GM23338 (cell line): ENCODE measurements around the gene AGAP5. TPM values are rescaled to one million over a fixed set of nuclear protein-coding genes. Genes with fewer than 3 reads are reported as not detected.
A peak's percentile ranks its signal among the peaks of the same experiment; 100 is the strongest.

ENCODE experiments used
- ATAC-seq: fragments of 200-7000 bp; cut with Tn5 transposase; 3 replicates; pipeline ENCODE4 v1.9.1; 2020
- DNase-seq: peaks from one replicate; pipeline ENCODE4 v3.0.0-alpha.2; 2015; ENCODE audit warnings: low spot score
- H2AFZ ChIP-seq: fragments of 200-600 bp; sonication (generic); 2 replicates; pipeline ENCODE4 v1.8.0; 2016; ENCODE audit warnings: antibody characterized with exemption, mild to moderate bottlenecking, moderate library complexity
- H3F3A ChIP-seq: fragments of 200-600 bp; sonication (generic); replicated peaks from 2 replicates; pipeline ENCODE4 v1.8.0; 2017; ENCODE audit warnings: antibody characterized with exemption, mixed run types, low read depth
- H3K27ac ChIP-seq: fragments of 200-600 bp; sonication (generic); 2 replicates; pipeline ENCODE4 v1.6.1; 2016; ENCODE audit warnings: low read depth
- H3K27me3 ChIP-seq: fragments of 200-600 bp; sonication (generic); 2 replicates; pipeline ENCODE4 v1.8.0; 2016; ENCODE audit warnings: mild to moderate bottlenecking, mixed run types, moderate library complexity; ENCODE audit not compliant: insufficient read depth
- H3K36me3 ChIP-seq: fragments of 200-600 bp; sonication (generic); 2 replicates; pipeline ENCODE4 v1.8.0; 2016; ENCODE audit warnings: mild to moderate bottlenecking; ENCODE audit not compliant: insufficient read depth
- H3K4me1 ChIP-seq: fragments of 200-600 bp; sonication (generic); 2 replicates; pipeline ENCODE4 v1.8.0; 2016; ENCODE audit warnings: mild to moderate bottlenecking, moderate library complexity; ENCODE audit not compliant: insufficient read depth
- H3K4me2 ChIP-seq: fragments of 200-600 bp; sonication (generic); 2 replicates; pipeline ENCODE4 v1.7.1; 2017; ENCODE audit warnings: mixed run types
- H3K4me3 ChIP-seq: fragments of 200-600 bp; sonication (generic); 2 replicates; pipeline ENCODE4 v1.6.1; 2016; ENCODE audit warnings: mixed run types
- H3K79me2 ChIP-seq: fragments of 200-600 bp; sonication (generic); replicated peaks from 2 replicates; pipeline ENCODE4 v1.8.0; 2017; ENCODE audit warnings: mild to moderate bottlenecking; ENCODE audit not compliant: insufficient read depth
- H3K9me2 ChIP-seq: fragments of 200-600 bp; sonication (generic); 2 replicates; pipeline ENCODE4 v1.8.0; 2017; ENCODE audit not compliant: insufficient read depth
- H4K20me1 ChIP-seq: fragments of 200-600 bp; sonication (generic); replicated peaks from 2 replicates; pipeline ENCODE4 v1.8.0; 2017; ENCODE audit warnings: mild to moderate bottlenecking; ENCODE audit not compliant: insufficient read depth
- H3K27ac Mint-ChIP-seq: 2 replicates; pipeline ENCODE4 v1.8.0; 2020; ENCODE audit warnings: inconsistent platforms, mild to moderate bottlenecking, moderate library complexity, mixed read lengths
- H3K27me3 Mint-ChIP-seq: 3 replicates; pipeline ENCODE4 v1.8.0; 2022; ENCODE audit warnings: low read depth, mild to moderate bottlenecking, moderate library complexity, mixed read lengths, inconsistent platforms; ENCODE audit not compliant: insufficient read depth, poor library complexity
- H3K36me3 Mint-ChIP-seq: 3 replicates; pipeline ENCODE4 v1.8.0; 2021; ENCODE audit warnings: low read depth, mild to moderate bottlenecking, inconsistent platforms, moderate library complexity, mixed read lengths
- H3K4me1 Mint-ChIP-seq: 3 replicates; pipeline ENCODE4 v1.8.0; 2020; ENCODE audit warnings: mild to moderate bottlenecking, inconsistent platforms, mixed read lengths
- H3K4me3 Mint-ChIP-seq: 3 replicates; pipeline ENCODE4 v1.8.0; 2021; ENCODE audit warnings: moderate library complexity, mild to moderate bottlenecking, inconsistent platforms, mixed read lengths
- H3K9me3 Mint-ChIP-seq: 3 replicates; pipeline ENCODE4 v1.8.0; 2020; ENCODE audit warnings: moderate library complexity, mild to moderate bottlenecking, inconsistent platforms, mixed read lengths
- CREB1 ChIP-seq: fragments of 250-450 bp; sonication (Bioruptor Pico); IDR thresholded peaks from 2 replicates; pipeline ENCODE4 v1.5.0; 2020; ENCODE audit warnings: low read depth, mild to moderate bottlenecking, moderate library complexity
- ETS1 ChIP-seq: IDR thresholded peaks from 2 replicates; pipeline ENCODE4 v1.6.1; 2016; ENCODE audit warnings: antibody characterized with exemption
- EZH2 ChIP-seq: fragments of 200-600 bp; sonication (generic); IDR thresholded peaks from one replicate; pipeline ENCODE4 v1.8.0; 2017; ENCODE audit warnings: antibody characterized with exemption, mild to moderate bottlenecking, low read depth; ENCODE audit not compliant: unreplicated experiment
- EZH2phosphoT487 ChIP-seq: fragments of 200-600 bp; sonication (generic); IDR thresholded peaks from one replicate; pipeline ENCODE4 v1.8.1; 2018; ENCODE audit warnings: antibody characterized with exemption; ENCODE audit not compliant: unreplicated experiment
- JUNB ChIP-seq: IDR thresholded peaks from one replicate; pipeline ENCODE4 v1.6.1; 2016; ENCODE audit warnings: antibody characterized with exemption; ENCODE audit not compliant: unreplicated experiment
- NANOG ChIP-seq: IDR thresholded peaks from 2 replicates; pipeline ENCODE4 v1.6.1; 2016; ENCODE audit warnings: antibody characterized with exemption, borderline replicate concordance
- POLR2AphosphoS5 ChIP-seq: IDR thresholded peaks from 2 replicates; pipeline ENCODE4 v1.6.1; 2016; ENCODE audit warnings: antibody characterized with exemption, low read depth
- STAT1 ChIP-seq: IDR thresholded peaks from one replicate; pipeline ENCODE4 v1.6.1; 2016; ENCODE audit warnings: antibody characterized with exemption; ENCODE audit not compliant: unreplicated experiment
- ZNF114 ChIP-seq: fragments of 250-450 bp; sonication (Bioruptor Pico); IDR thresholded peaks from 2 replicates; pipeline ENCODE4 v1.5.0; 2020; ENCODE audit warnings: mild to moderate bottlenecking, moderate library complexity
- ZNF331 ChIP-seq: fragments of 250-450 bp; sonication (Bioruptor Pico); IDR thresholded peaks from 2 replicates; pipeline ENCODE4 v1.5.0; 2020; ENCODE audit warnings: low read depth, mild to moderate bottlenecking, moderate library complexity
- ZNF462 ChIP-seq: fragments of 250-450 bp; sonication (Bioruptor Pico); IDR thresholded peaks from 2 replicates; pipeline ENCODE4 v1.5.0; 2020; ENCODE audit warnings: mild to moderate bottlenecking, moderate library complexity
- polyA plus RNA-seq: library from polyadenylated mRNA; unstranded; fragments of >200 nt; fragmentation: Nextera tagmentation; extraction: Ambion mirVana; gene quantifications from 2 replicates; pipeline ENCODE4 v1.2.1, GENCODE V29; 2016
- total RNA-seq: library from RNA; depleted of rRNA; stranded (reverse); fragments of >200 nt; shearing (Covaris generic); gene quantifications from 2 replicates; pipeline ENCODE4 v1.2.3, GENCODE V29; 2014
- TF ChIP-seq, protein P1 (sequence below): IDR thresholded peaks from one replicate; pipeline ENCODE4 v1.6.1; 2018; ENCODE audit warnings: antibody characterized with exemption; ENCODE audit not compliant: unreplicated experiment

Gene AGAP5
- total and polyA plus RNA-seq, 2 experiments from 2014 or later: 5.0 to 5.3 TPM

DNA sequence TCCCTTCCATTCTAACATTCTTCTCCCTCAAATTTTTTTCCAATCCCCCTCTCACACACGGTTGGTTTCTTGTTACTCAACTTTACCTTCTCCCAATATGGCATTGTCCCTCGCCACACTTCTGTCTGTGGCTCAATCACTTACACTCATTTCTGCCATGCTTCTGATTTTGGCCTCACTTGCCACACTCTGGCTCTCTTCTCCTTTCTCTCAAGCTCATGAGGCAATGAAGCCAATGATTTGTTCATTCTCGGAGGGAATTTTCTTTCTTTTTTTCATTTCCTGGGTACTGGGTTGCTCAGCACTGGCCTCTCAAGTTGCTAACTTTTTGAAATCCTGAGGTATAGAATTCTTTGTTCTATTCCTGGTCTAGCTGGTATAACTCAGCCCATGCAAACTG, 52.7 kb downstream of the AGAP5 start (continued):
- TF ChIP-seq ETS1: no peak
- TF ChIP-seq, protein P1, sequence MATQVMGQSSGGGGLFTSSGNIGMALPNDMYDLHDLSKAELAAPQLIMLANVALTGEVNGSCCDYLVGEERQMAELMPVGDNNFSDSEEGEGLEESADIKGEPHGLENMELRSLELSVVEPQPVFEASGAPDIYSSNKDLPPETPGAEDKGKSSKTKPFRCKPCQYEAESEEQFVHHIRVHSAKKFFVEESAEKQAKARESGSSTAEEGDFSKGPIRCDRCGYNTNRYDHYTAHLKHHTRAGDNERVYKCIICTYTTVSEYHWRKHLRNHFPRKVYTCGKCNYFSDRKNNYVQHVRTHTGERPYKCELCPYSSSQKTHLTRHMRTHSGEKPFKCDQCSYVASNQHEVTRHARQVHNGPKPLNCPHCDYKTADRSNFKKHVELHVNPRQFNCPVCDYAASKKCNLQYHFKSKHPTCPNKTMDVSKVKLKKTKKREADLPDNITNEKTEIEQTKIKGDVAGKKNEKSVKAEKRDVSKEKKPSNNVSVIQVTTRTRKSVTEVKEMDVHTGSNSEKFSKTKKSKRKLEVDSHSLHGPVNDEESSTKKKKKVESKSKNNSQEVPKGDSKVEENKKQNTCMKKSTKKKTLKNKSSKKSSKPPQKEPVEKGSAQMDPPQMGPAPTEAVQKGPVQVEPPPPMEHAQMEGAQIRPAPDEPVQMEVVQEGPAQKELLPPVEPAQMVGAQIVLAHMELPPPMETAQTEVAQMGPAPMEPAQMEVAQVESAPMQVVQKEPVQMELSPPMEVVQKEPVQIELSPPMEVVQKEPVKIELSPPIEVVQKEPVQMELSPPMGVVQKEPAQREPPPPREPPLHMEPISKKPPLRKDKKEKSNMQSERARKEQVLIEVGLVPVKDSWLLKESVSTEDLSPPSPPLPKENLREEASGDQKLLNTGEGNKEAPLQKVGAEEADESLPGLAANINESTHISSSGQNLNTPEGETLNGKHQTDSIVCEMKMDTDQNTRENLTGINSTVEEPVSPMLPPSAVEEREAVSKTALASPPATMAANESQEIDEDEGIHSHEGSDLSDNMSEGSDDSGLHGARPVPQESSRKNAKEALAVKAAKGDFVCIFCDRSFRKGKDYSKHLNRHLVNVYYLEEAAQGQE: no peak

DNA sequence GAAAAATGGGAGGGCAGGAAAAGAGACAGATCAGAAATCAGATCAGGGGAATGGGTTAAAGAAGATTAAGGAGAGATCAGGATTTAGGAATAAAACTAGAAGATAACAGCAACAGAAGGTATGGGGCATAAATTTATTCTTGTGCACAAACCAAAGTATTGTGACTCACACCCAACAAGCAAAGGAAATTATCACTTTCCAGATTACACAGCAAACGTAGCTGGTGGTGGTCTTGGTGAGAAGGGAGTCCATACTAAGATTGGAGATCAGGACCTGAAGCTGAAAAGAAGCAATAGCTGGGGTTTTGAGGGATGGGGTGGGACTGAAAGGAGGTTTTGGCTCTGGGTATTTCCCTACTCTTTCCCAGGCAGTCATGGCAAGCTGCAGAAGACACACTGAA, 53.1 kb downstream of the AGAP5 start:
- no peak overlapping the region for H3K4me3 Mint-ChIP-seq
- no peak overlapping the region for H3K4me2 ChIP-seq
- H3K27me3 Mint-ChIP-seq: peaks cover 18% of the 10 kb centered on the region
- no peaks in the 10 kb centered on the region; the same call in 2 of the 3 replicates for H3K36me3 Mint-ChIP-seq
- H3K27me3 ChIP-seq: no peaks in the 10 kb centered on the region
- ATAC-seq (no peak), DNase-seq (no peak)
- peaks cover 6% of the 10 kb centered on the region; the same call in 1 of the 2 replicates for H3F3A ChIP-seq
- H3K36me3 ChIP-seq: no peaks in the 10 kb centered on the region
- H3K27ac ChIP-seq: no peak overlapping the region
- H3K9me2 ChIP-seq: no peaks in the 10 kb centered on the region
- no peak overlapping the region for H3K4me3 ChIP-seq
- H2AFZ ChIP-seq: peak overlapping the region; percentile 64; the same call in 1 of the 2 replicates
- peaks cover 9% of the 10 kb centered on the region for H3K4me1 ChIP-seq
- no peaks in the 10 kb centered on the region; the same call in 2 of the 3 replicates for H3K9me3 Mint-ChIP-seq
- H3K79me2 ChIP-seq: no peaks in the 10 kb centered on the region
- no peaks in the 10 kb centered on the region for H4K20me1 ChIP-seq
- H3K4me1 Mint-ChIP-seq: peaks cover 25% of the 10 kb centered on the region
- no peak overlapping the region for H3K27ac Mint-ChIP-seq
- TF ChIP-seq EZH2phosphoT487 (no peak), POLR2AphosphoS5 (no peak), ZNF331 (CRISPR knock-in tag) (no peak), CREB1 (CRISPR knock-in tag) (no peak), NANOG (no peak), ZNF114 (CRISPR knock-in tag) (no peak), JUNB (no peak), ZNF462 (no peak), STAT1 (no peak), EZH2 (no peak), ETS1 (no peak)
